GM12878 (cell line): ENCODE measurements around the gene SLC34A1. TPM values are rescaled to one million over a fixed set of nuclear protein-coding genes. Genes with fewer than 3 reads are reported as not detected.

Experiments
- ATAC-seq: fragments of 200-7000 bp; cut with Tn5 transposase; 3 replicates; pipeline ENCODE4 v1.9.1; 2020; ENCODE audit warnings: mild to moderate bottlenecking, moderate library complexity
- BruUV-seq: library from RNA; stranded (reverse); fragments of 400-500 nt; replicated peaks from 2 replicates; lab custom pipeline; 2021; lab: Mats Ljungman, UMichigan
- CTCF ChIA-PET: fragments of 300-600 bp; sonication (Branson Sonifier 250); formaldehyde crosslinking; extraction: SDS; loops from one replicate; lab custom pipeline; 2021; ENCODE audit warnings: inconsistent platforms; lab: Yijun Ruan, JAX
- POLR2A ChIA-PET: fragments of 350-600 bp; formaldehyde crosslinking; extraction: SDS; loops from one replicate; lab custom pipeline; 2021; ENCODE audit warnings: inconsistent platforms; lab: Charles Lee
- RAD21 ChIA-PET: fragments of 300-600 bp; sonication (Branson Sonifier 250); formaldehyde crosslinking; loops from one replicate; lab custom pipeline; 2023; ENCODE audit warnings: antibody characterized with exemption; ENCODE audit not compliant: unreplicated experiment; lab: Charles Lee
- SMC1A ChIA-PET: fragments of 300-600 bp; sonication (Branson Sonifier 250); formaldehyde crosslinking; loops from one replicate; lab custom pipeline; 2023; ENCODE audit not compliant: unreplicated experiment, uncharacterized antibody; lab: Charles Lee
- DNase-seq: peaks from one replicate; pipeline ENCODE4 v3.0.0-alpha.2; 2011; ENCODE audit warnings: low read depth, low spot score
- FAIRE-seq: peaks from 3 replicates; lab custom pipeline; 2011; peaks lifted over from hg19 to GRCh38; lab: Jason Lieb, UNC
- H2AFZ ChIP-seq: 2 replicates; pipeline ENCODE4 v1.6.0; 2011; ENCODE audit warnings: low read depth, low read length, control low read depth; ENCODE audit not compliant: control insufficient read depth
- H3K27ac ChIP-seq: 2 replicates; pipeline ENCODE4 v1.5.1; 2011; ENCODE audit warnings: control low read depth; ENCODE audit not compliant: control insufficient read depth, insufficient read depth
- H3K27me3 ChIP-seq, 2 experiments: replicated peaks in 1 of 2; 2 replicates each; pipeline versions ENCODE4 v1.6.0 to v1.6.1; 2011; ENCODE audit warnings: low read length in 1 of 2; ENCODE audit not compliant: control insufficient read depth in 2 of 2, insufficient read depth in 2 of 2
- H3K36me3 ChIP-seq, 2 experiments: 2 replicates each; pipeline ENCODE4 v1.5.1; 2011; ENCODE audit warnings: low read length in 1 of 2; ENCODE audit not compliant: control insufficient read depth in 2 of 2, insufficient read depth in 2 of 2
- H3K4me1 ChIP-seq: 2 replicates; pipeline ENCODE4 v1.6.1; 2011; ENCODE audit warnings: mild to moderate bottlenecking, low read length, moderate library complexity, mixed read lengths; ENCODE audit not compliant: control insufficient read depth, insufficient read depth
- H3K4me2 ChIP-seq: 2 replicates; pipeline ENCODE4 v1.6.0; 2011; ENCODE audit warnings: control low read depth; ENCODE audit not compliant: control insufficient read depth, insufficient read depth
- H3K4me3 ChIP-seq: fragments of 200-600 bp; sonication (generic); 2 replicates; pipeline ENCODE4 v1.5.1; 2016
- H3K79me2 ChIP-seq: 2 replicates; pipeline ENCODE4 v1.6.0; 2011; ENCODE audit warnings: low read length; ENCODE audit not compliant: control insufficient read depth, insufficient read depth
- H3K9ac ChIP-seq: 2 replicates; pipeline ENCODE4 v1.8.0; 2011; ENCODE audit warnings: low read length, control low read depth, mixed read lengths; ENCODE audit not compliant: control insufficient read depth, insufficient read depth
- H3K9me3 ChIP-seq: replicated peaks from 3 replicates; pipeline ENCODE4 v1.5.1; 2011; ENCODE audit warnings: mild to moderate bottlenecking, low read length; ENCODE audit not compliant: control insufficient read depth, insufficient read depth
- H4K20me1 ChIP-seq: 2 replicates; pipeline ENCODE4 v1.6.0; 2011; ENCODE audit not compliant: control insufficient read depth, insufficient read depth
- EP300 ChIP-seq, 2 experiments: fragments of 150-350 bp in 1 of 2; IDR thresholded peaks; 2 replicates each; pipeline ENCODE4 v1.6.1; 2011 to 2012; ENCODE audit warnings: low read depth in 2 of 2, low read length in 2 of 2, borderline replicate concordance in 1 of 2, improper control_type of control experiment in 1 of 2, inconsistent platforms in 1 of 2; ENCODE audit not compliant: control insufficient read depth in 1 of 2
- KAT2A ChIP-seq: conservative IDR thresholded peaks from 2 replicates; pipeline ENCODE4 v1.6.1; 2011; ENCODE audit warnings: low read depth, low read length; ENCODE audit not compliant: control insufficient read depth
- RB1 ChIP-seq: fragments of 450-650 bp; formaldehyde crosslinking; IDR thresholded peaks from 2 replicates; pipeline ENCODE4 v1.6.1; 2017; ENCODE audit warnings: mild to moderate bottlenecking, borderline replicate concordance
- STAT3 ChIP-seq: IDR thresholded peaks from 2 replicates; pipeline ENCODE4 v1.6.1; 2011; ENCODE audit warnings: low read depth, low read length, improper control_type of control experiment
- ZBTB4 ChIP-seq: fragments of 450-650 bp; formaldehyde crosslinking; IDR thresholded peaks from 2 replicates; pipeline ENCODE4 v1.4.0; 2022; ENCODE audit warnings: mild to moderate bottlenecking, moderate library complexity
- WGBS: methylation state at CpG from one replicate; pipeline ENCODE4 v1.1.6; 2016; ENCODE audit warnings: low lambda C conversion rate; ENCODE audit not compliant: insufficient replicate concordance, insufficient coverage; ENCODE audit errors: missing lambda C conversion rate; 5-methylcytosine and 5-hydroxymethylcytosine counted together
- in situ Hi-C: fragments of 300-500 bp; cut with MboI; formaldehyde crosslinking; loops from 9 replicates; pipeline ENCODE4 v1.14.3; 2018; ENCODE audit warnings: mixed read lengths
- intact Hi-C: fragments of 100-400 bp; cut with micrococcal nuclease; formaldehyde crosslinking; loops from one replicate; pipeline ENCODE4 v1.14.2; 2022; ENCODE audit not compliant: unreplicated experiment
- polyA plus RNA-seq, 11 experiments: library from polyadenylated mRNA; depleted of rRNA in 4 of 11; unstranded in 6 of 11; stranded (reverse) in 5 of 11; fragments of >200 nt; fragmentation: Nextera tagmentation in 4 of 11; fragmentation: Illumina TruSeq in 1 of 11; extraction: Ambion mirVana in 4 of 11; extraction: Trizol in 1 of 11; gene quantifications; 1 replicate in 1 of 11; 2 replicates in 10 of 11; pipeline versions ENCODE4 v1.2.1 to v1.2.3, GENCODE V29; 2011 to 2016; ENCODE audit warnings: inconsistent platforms in 2 of 11, missing spikeins in 2 of 11, low read depth in 1 of 11
- total RNA-seq, 4 experiments: library from RNA; depleted of rRNA in 3 of 4; stranded (reverse); fragments of >200 nt in 3 of 4; fragmentation: Illumina TruSeq in 1 of 4; extraction: Trizol in 1 of 4; gene quantifications; 2 replicates each; pipeline versions ENCODE4 v1.2.1 to v1.2.3, GENCODE V29; 2013 to 2021

The SLC34A1 gene
- total and polyA plus RNA-seq, 10 of the 15 experiments (the other 5 are each of a cell fraction or from before 2014, with no cell fraction given) = 0.03 to 0.14 (median 0.09) TPM; not detected in 2

- TF ChIP-seq STAT3 = no peak
- no peak for TF ChIP-seq RB1
Measured at GRCh38 chr5:177334781-177335700, 49.2 kb upstream of the SLC34A1 start (continued).

DNA sequence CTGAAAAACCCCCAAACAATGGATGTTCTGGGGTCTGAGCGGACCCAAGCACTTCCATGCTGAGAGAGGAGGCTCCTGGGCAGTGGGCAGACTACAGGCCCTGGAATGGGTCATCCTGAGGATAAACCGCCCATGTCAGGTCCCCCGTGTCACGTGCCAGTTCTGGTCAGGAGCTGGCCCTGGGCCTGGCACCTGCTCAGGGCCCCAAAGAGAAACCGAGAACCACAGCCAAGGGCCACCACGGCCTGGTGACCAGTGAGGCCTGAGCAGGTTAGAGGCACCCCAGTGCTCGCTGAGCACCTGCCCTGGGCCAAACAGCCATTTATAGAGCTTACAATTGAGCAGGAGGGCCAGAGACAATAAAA, 48.6 kb upstream of the SLC34A1 start:
- DNase-seq (no peak), ATAC-seq (no peak), FAIRE-seq (no peak)
- SMC1A ChIA-PET = interaction anchor here (1.5 to 1.6 kb wide), 2 partner anchors 12 to 15 kb away, joined by 4 read pairs; partner anchors contain the start of gene LMAN2
- no peaks in the 10 kb centered on the region for H4K20me1 ChIP-seq
- no peak overlapping the region for H2AFZ ChIP-seq
- H3K4me3 ChIP-seq = no peak overlapping the region
- H3K9ac ChIP-seq = no peak overlapping the region
- 93% methylated on average over 7 of the region's 7 CpGs for WGBS
- intact Hi-C loops (no loop called here), in situ Hi-C loops (no loop called here)
- H3K4me1 ChIP-seq = no peaks in the 10 kb centered on the region
- H3K4me2 ChIP-seq = no peak overlapping the region
- BruUV-seq = no TSS peak
- H3K36me3 ChIP-seq = peaks cover 19 to 72% of the 10 kb centered on the region in 2 experiments
- CTCF ChIA-PET = no interaction called here
- H3K79me2 ChIP-seq = peaks cover 10% of the 10 kb centered on the region
- H3K27me3 ChIP-seq = no peaks in the 10 kb centered on the region
- no peaks in the 10 kb centered on the region; the same call in 2 of the 3 replicates for H3K9me3 ChIP-seq
- RAD21 ChIA-PET = no interaction called here
- POLR2A ChIA-PET = no interaction called here
- no peak overlapping the region for H3K27ac ChIP-seq
- no peak for TF ChIP-seq KAT2A
- no peak for TF ChIP-seq ZBTB4 (CRISPR knock-in tag)
- TF ChIP-seq EP300 (IDR thresholded peaks at IDR 0.05; ENCODE audit: borderline replicate concordance in 1 of 2, control insufficient read depth in 1 of 2, low read depth in 2 of 2, low read length in 2 of 2) = no peak
